Liver (tissue), 9 donors: ENCODE data around the gene LRRTM4. TPM values are rescaled to one million over a fixed set of nuclear protein-coding genes. Genes with fewer than 3 reads are reported as not detected.

Experiments used
- DNase-seq: peaks from one replicate; pipeline ENCODE4 v3.0.0-alpha.2; 2017; ENCODE audit warnings: low spot score
- H3K27ac ChIP-seq, 2 donors: one replicate each; pipeline ENCODE4 v1.7.0; 2013; ENCODE audit warnings: inconsistent platforms in 2 of 2, low read length in 2 of 2, control low read depth in 1 of 2, low read depth in 1 of 2, mild to moderate bottlenecking in 1 of 2
- H3K27me3 ChIP-seq, 4 donors: one replicate each; pipeline versions ENCODE4 v1.6.1 to v1.7.0; 2013; ENCODE audit warnings: low read length in 3 of 4, inconsistent platforms in 1 of 4, mild to moderate bottlenecking in 1 of 4, moderate library complexity in 1 of 4; ENCODE audit not compliant: control insufficient read depth in 4 of 4, insufficient read depth in 4 of 4
- H3K36me3 ChIP-seq, 4 donors: one replicate each; pipeline versions ENCODE4 v1.6.1 to v1.7.0; 2013; ENCODE audit warnings: low read length in 3 of 4, mild to moderate bottlenecking in 3 of 4, low read depth in 1 of 4, moderate library complexity in 1 of 4; ENCODE audit not compliant: control insufficient read depth in 4 of 4, insufficient read depth in 3 of 4
- H3K4me1 ChIP-seq, 4 donors: one replicate each; pipeline versions ENCODE4 v1.6.1 to v1.7.0; 2013; ENCODE audit warnings: low read length in 3 of 4, mild to moderate bottlenecking in 3 of 4, moderate library complexity in 1 of 4; ENCODE audit not compliant: control insufficient read depth in 4 of 4, insufficient read depth in 4 of 4
- H3K4me3 ChIP-seq, 3 donors: one replicate each; pipeline versions ENCODE4 v1.6.1 to v1.7.0; 2013; ENCODE audit warnings: low read length in 3 of 3, control low read depth in 1 of 3, low read depth in 1 of 3, mild to moderate bottlenecking in 1 of 3
- H3K9ac ChIP-seq, 2 donors: one replicate each; pipeline ENCODE4 v1.7.0; 2013; ENCODE audit warnings: low read length in 2 of 2, mild to moderate bottlenecking in 2 of 2, moderate library complexity in 2 of 2, control low read depth in 1 of 2, low read depth in 1 of 2
- H3K9me3 ChIP-seq, 4 donors: one replicate each; pipeline versions ENCODE4 v1.6.1 to v1.7.0; 2013; ENCODE audit warnings: low read length in 3 of 4; ENCODE audit not compliant: control insufficient read depth in 4 of 4
- ATF3 ChIP-seq: IDR thresholded peaks from 2 replicates; pipeline ENCODE4 v1.6.1; 2016; ENCODE audit warnings: antibody characterized with exemption
- CTCF ChIP-seq: fragments of 150-350 bp; IDR thresholded peaks from 2 replicates; pipeline ENCODE4 v1.5.1; 2017; ENCODE audit warnings: improper control_type of control experiment, low read depth, low read length; ENCODE audit not compliant: missing input control
- EGR1 ChIP-seq, 2 donors: IDR thresholded peaks; 2 replicates each; pipeline ENCODE4 v1.6.1; 2016 to 2018; ENCODE audit warnings: antibody characterized with exemption in 2 of 2, low read depth in 2 of 2
- FOXA1 ChIP-seq: IDR thresholded peaks from 2 replicates; pipeline ENCODE4 v1.6.1; 2016; ENCODE audit warnings: antibody characterized with exemption
- FOXA2 ChIP-seq: IDR thresholded peaks from 2 replicates; pipeline ENCODE4 v1.6.1; 2016; ENCODE audit warnings: antibody characterized with exemption
- GABPA ChIP-seq, 2 donors: IDR thresholded peaks in 1 of 2; conservative IDR thresholded peaks in 1 of 2; 2 replicates each; pipeline ENCODE4 v1.6.1; 2016; ENCODE audit warnings: antibody characterized with exemption in 2 of 2, mild to moderate bottlenecking in 1 of 2, moderate library complexity in 1 of 2
- HNF4A ChIP-seq, 2 donors: conservative IDR thresholded peaks; 2 replicates each; pipeline ENCODE4 v1.6.1; 2016; ENCODE audit warnings: antibody characterized with exemption in 2 of 2, mild to moderate bottlenecking in 2 of 2
- HNF4G ChIP-seq: IDR thresholded peaks from 2 replicates; pipeline ENCODE4 v1.6.1; 2016; ENCODE audit warnings: antibody characterized with exemption
- JUND ChIP-seq, 2 donors: IDR thresholded peaks; 2 replicates each; pipeline ENCODE4 v1.6.1; 2016; ENCODE audit warnings: antibody characterized with exemption in 2 of 2
- MAX ChIP-seq: IDR thresholded peaks from 2 replicates; pipeline ENCODE4 v1.6.1; 2016; ENCODE audit warnings: antibody characterized with exemption
- NR2F2 ChIP-seq: IDR thresholded peaks from 2 replicates; pipeline ENCODE4 v1.6.1; 2016; ENCODE audit warnings: antibody characterized with exemption
- RAD21 ChIP-seq, 2 donors: IDR thresholded peaks; 2 replicates each; pipeline ENCODE4 v1.6.1; 2016; ENCODE audit warnings: antibody characterized with exemption in 2 of 2, mild to moderate bottlenecking in 2 of 2
- REST ChIP-seq: IDR thresholded peaks from 2 replicates; pipeline ENCODE4 v1.6.1; 2016; ENCODE audit warnings: antibody characterized with exemption, mild to moderate bottlenecking
- RXRA ChIP-seq, 2 donors: IDR thresholded peaks; 2 replicates each; pipeline ENCODE4 v1.6.1; 2017 to 2018; ENCODE audit warnings: antibody characterized with exemption in 2 of 2, mild to moderate bottlenecking in 1 of 2
- SP1 ChIP-seq: IDR thresholded peaks from 2 replicates; pipeline ENCODE4 v1.6.1; 2018; ENCODE audit warnings: antibody characterized with exemption, mild to moderate bottlenecking
- TAF1 ChIP-seq: conservative IDR thresholded peaks from 2 replicates; pipeline ENCODE4 v1.6.1; 2016; ENCODE audit warnings: antibody characterized with exemption, mild to moderate bottlenecking
- YY1 ChIP-seq: IDR thresholded peaks from 2 replicates; pipeline ENCODE4 v1.6.1; 2016; ENCODE audit warnings: antibody characterized with exemption, mild to moderate bottlenecking
- ZBTB33 ChIP-seq: IDR thresholded peaks from 2 replicates; pipeline ENCODE4 v1.6.1; 2016; ENCODE audit warnings: antibody characterized with exemption
- WGBS: extraction: QIAGEN DNeasy Blood & Tissue Kit; methylation state at CpG from one replicate; pipeline ENCODE4 v1.1.7; 2013; 5-methylcytosine and 5-hydroxymethylcytosine counted together
- polyA plus RNA-seq, 2 donors: library from polyadenylated mRNA; stranded (reverse) in 1 of 2; unstranded in 1 of 2; fragments of 200-250 nt in 1 of 2; fragments of >200 nt in 1 of 2; fragmentation: Nextera tagmentation in 1 of 2; extraction: Ambion mirVana in 1 of 2; gene quantifications; one replicate each; pipeline versions ENCODE4 v1.2.1 to v1.2.3, GENCODE V29; 2013 to 2015
- total RNA-seq, 2 donors: library from RNA; depleted of rRNA; stranded (reverse); fragments of >200 nt; gene quantifications; one replicate each; pipeline ENCODE4 v1.2.3, GENCODE V29; 2014
- donor health status: healthy.
- donor health status: healthy.
- donor health status: healthy.
- donor health status: healthy.
- donor health status: healthy.

The LRRTM4 gene
- total and polyA plus RNA-seq, 4 donors = 0.06 to 0.09 (median 0.08) TPM; not detected in 1

GRCh38 chr2:76977846-76978727 lies 544.1 kb downstream of the LRRTM4 start:
- Histone ChIP-seq H3K27ac (no peak overlapping the region), H3K27me3 (no peaks in the 10 kb centered on the region), H3K4me1 (no peaks in the 10 kb centered on the region), H3K4me3 (no peak overlapping the region), H3K9me3 (no peaks in the 10 kb centered on the region), H3K36me3 (no peaks in the 10 kb centered on the region), H3K9ac (no peak overlapping the region)
- 84% methylated on average over 3 of the region's 3 CpGs for WGBS
- DNase-seq = no peak
- TF ChIP-seq GABPA (IDR thresholded peaks at IDR 0.05 in 1 of 2, conservative IDR thresholded peaks at IDR 0.05 in 1 of 2) (no peak), FOXA1 (no peak), HNF4A (conservative IDR thresholded peaks at IDR 0.05) (no peak)

- TF ChIP-seq SP1 (no peak), FOXA2 (no peak), NR2F2 (no peak), YY1 (no peak), TAF1 (no peak), ZBTB33 (no peak), FOXA1 (no peak), ATF3 (no peak), EGR1 (IDR thresholded peaks at IDR 0.05; ENCODE audit: low read depth in 2 of 2) (no peak), JUND (IDR thresholded peaks at IDR 0.05) (no peak), CTCF (no peak), REST (no peak), RAD21 (IDR thresholded peaks at IDR 0.05) (no peak), RXRA (IDR thresholded peaks at IDR 0.05) (no peak), MAX (no peak), HNF4G (no peak), HNF4A (conservative IDR thresholded peaks at IDR 0.05) (no peak), GABPA (IDR thresholded peaks at IDR 0.05 in 1 of 2, conservative IDR thresholded peaks at IDR 0.05 in 1 of 2) (no peak)
- DNase-seq = no peak
- Histone ChIP-seq H3K4me3 (no peak overlapping the region), H3K9ac (no peak overlapping the region), H3K27ac (no peak overlapping the region), H3K9me3 (no peaks in the 10 kb centered on the region), H3K36me3 (no peaks in the 10 kb centered on the region), H3K27me3 (no peaks in the 10 kb centered on the region), H3K4me1 (no peaks in the 10 kb centered on the region)
These were observed 546.4 kb downstream of the LRRTM4 start for GRCh38 chr2:76975752-76976151.
